Islet of Langerhans (tissue), 1 donor: ENCODE measurements around the gene C1QTNF8.

Experiments used
- FAIRE-seq: peaks from one replicate; lab custom pipeline; 2011; peaks lifted over from hg19 to GRCh38; lab: Jason Lieb, UNC

The C1QTNF8 gene

GRCh38 chr16:1127101-1127500 lies 31.1 kb upstream of the C1QTNF8 start:
- no peak for FAIRE-seq

DNA sequence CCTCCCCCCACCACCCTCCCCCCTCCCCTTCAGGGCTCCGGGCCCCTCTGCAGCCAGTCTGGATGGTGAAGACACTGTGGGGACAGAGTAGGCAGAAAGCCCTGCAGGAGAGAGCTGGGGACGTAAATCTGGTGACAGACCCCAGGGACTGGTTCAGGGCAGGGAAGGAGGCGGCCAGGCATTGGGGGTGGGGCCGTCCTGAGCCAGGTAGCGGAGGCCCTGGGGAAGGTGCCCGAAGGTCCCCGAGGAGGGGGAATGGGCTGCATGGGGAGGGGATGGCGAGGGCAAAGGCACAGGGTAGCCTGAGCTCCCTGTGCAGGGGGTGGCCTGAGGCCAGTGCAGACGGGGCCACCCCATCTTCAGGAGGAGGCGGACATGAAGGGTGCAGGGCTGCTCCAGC lies 30.5 kb upstream of the C1QTNF8 start:
- no peak for FAIRE-seq

DNA sequence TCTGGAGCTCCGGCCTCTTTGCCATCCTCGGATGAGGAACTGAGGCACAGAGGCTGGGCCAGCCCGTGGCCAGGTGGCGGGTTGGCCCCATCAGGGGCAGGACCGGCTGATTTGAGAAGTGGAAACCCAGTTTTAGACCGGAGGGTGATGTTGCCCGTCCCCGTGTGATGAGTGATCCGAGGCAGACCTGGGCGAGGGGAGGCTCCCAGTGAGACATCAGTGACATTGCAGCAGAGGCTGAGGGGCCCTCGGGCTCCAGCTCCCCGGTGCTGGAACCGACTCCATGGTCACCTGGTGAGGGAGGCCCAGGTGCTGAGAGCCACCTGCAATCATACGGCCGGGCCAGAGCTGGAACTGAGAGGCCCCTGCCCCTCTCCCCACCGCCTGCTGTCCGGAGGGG lies 30.0 kb upstream of the C1QTNF8 start:
- FAIRE-seq = no peak

GRCh38 chr16:1125471-1125870 lies 29.4 kb upstream of the C1QTNF8 start:
- no peak for FAIRE-seq

DNA sequence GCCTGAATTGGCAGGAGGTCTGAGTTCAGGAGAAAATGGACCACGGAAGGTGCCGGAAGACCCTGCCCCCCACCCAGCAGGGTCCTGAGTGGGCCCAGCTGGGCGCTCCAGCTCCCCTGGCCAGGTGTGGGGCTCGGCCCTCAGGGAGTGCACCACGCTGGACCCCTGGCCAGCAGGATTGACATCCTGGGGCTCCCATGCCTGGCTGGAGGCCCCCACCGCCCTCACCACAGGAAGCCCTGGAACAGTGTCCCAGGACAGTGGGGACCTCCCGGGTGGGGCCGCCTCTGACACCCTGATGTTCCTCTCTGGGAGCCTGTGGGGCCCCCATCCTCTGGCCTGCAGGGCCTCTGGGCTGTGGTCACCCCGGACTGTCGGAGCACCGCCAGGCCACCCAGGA lies 28.8 kb upstream of the C1QTNF8 start:
- FAIRE-seq = no peak

- FAIRE-seq = no peak
Observed at GRCh38 chr16:1124291-1124690, 28.2 kb upstream of the C1QTNF8 start.

GRCh38 chr16:1123525-1124230 lies 27.6 kb upstream of the C1QTNF8 start:
- FAIRE-seq = no peak

- FAIRE-seq = no peak
Observed at GRCh38 chr16:1122398-1122765, 26.3 kb upstream of the C1QTNF8 start.

DNA sequence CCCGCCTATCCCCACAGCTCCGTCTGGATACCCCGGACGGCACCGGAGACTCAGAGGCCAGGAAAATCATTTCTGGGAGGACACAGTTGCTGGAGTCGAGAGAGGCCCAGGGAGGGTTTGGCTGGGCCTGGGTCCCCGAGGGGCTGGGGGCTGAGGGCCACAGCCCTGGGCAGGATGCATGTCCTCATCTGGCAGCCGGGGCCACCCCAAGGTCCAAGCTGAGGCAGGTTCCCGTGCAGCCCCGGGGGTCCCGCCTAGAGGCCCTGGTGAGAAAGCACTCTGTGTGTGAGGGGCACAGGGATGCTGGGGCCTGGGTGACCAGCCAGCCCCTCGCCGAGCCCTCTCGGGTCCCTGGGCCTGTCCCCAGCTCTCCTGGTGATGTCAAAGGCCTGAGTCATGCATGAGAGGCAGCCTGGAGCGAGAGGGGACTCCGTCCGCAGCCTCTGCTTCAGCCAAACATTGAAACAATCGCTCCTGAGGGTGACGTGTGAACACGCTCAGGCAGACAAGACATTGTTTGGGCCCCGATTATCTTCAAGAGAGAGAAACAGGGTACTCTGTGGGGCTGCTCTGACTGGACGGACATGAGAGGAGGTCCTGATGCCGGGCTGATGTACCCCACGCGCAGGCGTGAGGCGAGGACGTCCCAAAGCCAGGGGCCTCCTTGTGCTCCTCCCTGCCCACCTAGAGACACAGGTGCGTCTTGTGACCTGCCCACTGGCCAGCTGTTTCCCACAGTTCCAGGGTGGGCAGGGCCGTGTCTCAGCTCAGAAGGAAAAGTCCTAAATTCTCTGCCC lies 25.8 kb upstream of the C1QTNF8 start:
- no peak for FAIRE-seq

DNA sequence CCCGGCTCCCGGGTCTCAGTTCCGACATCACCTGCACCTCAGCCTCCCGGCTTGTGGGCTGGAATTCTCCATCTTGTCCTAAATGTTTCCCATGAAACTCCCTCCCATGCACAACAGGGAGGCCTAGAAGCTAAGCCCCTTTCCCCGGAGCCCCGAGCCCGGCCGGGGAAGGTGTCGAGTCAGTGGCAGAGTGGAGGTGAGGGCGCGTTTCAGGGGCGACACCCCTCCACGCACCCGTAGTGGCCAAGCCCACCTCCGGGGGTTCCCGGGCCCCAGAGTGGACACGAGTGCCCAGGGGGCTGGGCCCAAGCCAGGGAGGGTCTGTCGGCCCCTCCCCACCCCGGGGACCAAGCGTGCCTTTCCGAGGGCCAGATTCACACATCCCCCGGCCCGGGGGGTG lies 25.0 kb upstream of the C1QTNF8 start:
- FAIRE-seq = no peak

- no peak for FAIRE-seq
Observed at GRCh38 chr16:1120577-1120941, 24.5 kb upstream of the C1QTNF8 start.

GRCh38 chr16:1119766-1120576 lies 23.9 kb upstream of the C1QTNF8 start:
- no peak for FAIRE-seq

GRCh38 chr16:1119129-1119528 lies 23.1 kb upstream of the C1QTNF8 start:
- FAIRE-seq = no peak

- FAIRE-seq = no peak
Observed at GRCh38 chr16:1117926-1118325, 21.9 kb upstream of the C1QTNF8 start.

GRCh38 chr16:1117176-1117900 lies 21.3 kb upstream of the C1QTNF8 start:
- FAIRE-seq = no peak

GRCh38 chr16:1116693-1117077 lies 20.6 kb upstream of the C1QTNF8 start:
- FAIRE-seq = no peak

DNA sequence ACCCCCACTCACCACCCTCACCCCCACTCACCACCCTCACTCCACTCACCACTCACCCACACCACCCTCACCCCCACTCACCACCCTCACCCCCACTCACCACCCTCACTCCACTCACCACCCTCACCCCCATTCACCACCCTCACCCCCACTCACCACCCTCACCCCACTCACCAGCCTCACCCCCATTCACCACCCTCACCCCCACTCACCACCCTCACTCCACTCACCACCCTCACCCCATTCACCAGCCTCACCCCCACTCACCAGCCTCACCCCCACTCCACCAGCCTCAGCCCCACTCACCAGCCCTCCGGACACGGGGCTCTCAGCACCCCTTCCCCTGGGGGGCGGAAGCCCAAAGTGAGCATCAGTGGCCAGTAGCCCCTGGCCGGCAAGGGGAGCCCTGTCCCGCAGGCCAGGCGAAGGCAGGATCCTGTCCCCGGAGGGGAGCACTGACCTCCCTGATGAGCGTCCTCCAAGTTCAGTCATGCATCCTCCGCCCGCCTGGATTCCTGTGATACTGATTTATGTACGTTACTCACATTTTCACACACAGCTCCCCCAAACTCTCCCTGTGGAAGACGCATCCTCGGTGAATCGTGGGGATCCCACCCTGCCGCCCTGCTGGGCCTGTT lies 18.0 kb upstream of the C1QTNF8 start:
- no peak for FAIRE-seq

- no peak for FAIRE-seq
Observed at GRCh38 chr16:1113489-1113888, 17.4 kb upstream of the C1QTNF8 start.

DNA sequence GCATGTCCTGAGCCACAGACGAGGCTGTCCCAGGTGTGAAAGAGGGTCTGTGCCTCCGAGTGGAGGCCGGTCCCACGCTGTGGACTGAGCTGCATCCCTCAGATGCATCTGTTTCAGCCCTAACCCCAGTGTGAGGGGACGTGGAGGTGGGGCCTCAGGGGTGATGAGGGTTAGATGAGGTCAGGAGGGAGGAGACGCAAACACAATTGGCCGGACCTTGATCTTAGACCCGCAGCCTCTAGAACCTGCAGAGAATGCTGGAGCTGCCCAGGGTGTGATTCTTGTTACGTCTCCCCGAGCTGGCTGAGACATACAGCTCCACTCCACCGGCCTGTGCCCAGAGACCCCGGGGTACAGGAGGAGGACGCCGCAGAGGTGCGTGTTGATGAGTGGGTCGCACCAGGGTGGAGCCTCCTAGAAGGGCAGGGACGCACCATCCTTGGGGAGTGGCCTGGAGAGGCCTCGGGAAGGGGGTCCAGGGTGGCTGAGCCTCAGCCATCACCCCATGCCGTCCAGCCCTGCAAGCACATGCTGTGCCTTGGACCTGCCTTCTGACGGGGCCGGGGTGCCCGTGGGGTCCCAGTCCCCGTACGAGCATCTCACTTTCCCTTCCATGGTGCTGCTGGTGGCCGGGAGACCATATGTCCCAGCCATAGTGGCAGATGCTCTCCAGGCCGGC lies 16.6 kb upstream of the C1QTNF8 start:
- FAIRE-seq = no peak

- no peak for FAIRE-seq
Observed at GRCh38 chr16:1109648-1110047, 13.6 kb upstream of the C1QTNF8 start.
